Measurements from ENCODE around the gene NOG.

DNA sequence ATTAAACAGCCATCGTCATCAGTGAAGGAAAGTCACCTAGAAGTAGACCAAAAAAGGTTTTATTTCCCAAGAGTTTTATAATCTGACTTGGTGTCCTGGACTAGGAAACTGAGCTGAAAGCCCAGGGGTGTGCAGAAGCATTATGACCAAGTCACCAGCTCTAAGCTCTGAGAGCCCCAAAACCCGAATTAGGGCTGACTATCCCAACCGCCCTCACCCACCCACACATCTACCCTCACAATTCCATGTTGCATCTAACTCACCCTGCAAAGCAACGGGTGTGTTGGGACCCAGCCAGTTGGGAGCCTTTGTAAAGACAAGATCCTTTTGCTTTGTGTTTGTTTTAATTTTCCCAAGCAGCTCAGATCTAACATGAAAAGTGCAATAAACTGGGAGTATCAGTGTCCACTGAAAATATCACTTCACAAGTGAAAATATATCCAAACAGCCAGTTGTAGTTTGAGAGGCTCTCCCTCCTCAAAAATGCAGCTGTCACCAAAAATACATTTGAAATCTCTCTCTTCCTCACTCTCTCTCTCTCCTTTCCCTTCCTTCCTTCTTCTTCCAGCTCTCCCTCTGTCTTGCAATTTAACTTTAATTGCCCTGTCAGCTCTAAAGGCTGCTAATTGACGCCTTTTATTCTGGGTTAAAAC is 16.2 kb upstream of the NOG start:
- TF ChIP-seq, protein P1, sequence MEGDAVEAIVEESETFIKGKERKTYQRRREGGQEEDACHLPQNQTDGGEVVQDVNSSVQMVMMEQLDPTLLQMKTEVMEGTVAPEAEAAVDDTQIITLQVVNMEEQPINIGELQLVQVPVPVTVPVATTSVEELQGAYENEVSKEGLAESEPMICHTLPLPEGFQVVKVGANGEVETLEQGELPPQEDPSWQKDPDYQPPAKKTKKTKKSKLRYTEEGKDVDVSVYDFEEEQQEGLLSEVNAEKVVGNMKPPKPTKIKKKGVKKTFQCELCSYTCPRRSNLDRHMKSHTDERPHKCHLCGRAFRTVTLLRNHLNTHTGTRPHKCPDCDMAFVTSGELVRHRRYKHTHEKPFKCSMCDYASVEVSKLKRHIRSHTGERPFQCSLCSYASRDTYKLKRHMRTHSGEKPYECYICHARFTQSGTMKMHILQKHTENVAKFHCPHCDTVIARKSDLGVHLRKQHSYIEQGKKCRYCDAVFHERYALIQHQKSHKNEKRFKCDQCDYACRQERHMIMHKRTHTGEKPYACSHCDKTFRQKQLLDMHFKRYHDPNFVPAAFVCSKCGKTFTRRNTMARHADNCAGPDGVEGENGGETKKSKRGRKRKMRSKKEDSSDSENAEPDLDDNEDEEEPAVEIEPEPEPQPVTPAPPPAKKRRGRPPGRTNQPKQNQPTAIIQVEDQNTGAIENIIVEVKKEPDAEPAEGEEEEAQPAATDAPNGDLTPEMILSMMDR (IDR thresholded peaks at IDR 0.05) = no peak
- TF ChIP-seq POLR2A (IDR thresholded peaks at IDR 0.05) (no peak), POLR2AphosphoS5 (IDR thresholded peaks at IDR 0.05) (no peak)

Data from prostate gland (tissue), 2 donors.